Pancreas (tissue), 10 donors: ENCODE data around the gene SH3BP2. TPM values are rescaled to one million over a fixed set of nuclear protein-coding genes. Genes with fewer than 3 reads are reported as not detected.

Experiments used
- ATAC-seq, 4 donors: fragments of 200-7000 bp; cut with Tn5 transposase; one replicate each; pipeline versions ENCODE4 v1.8.0 to v1.9.1; 2020; ENCODE audit warnings: mild to moderate bottlenecking in 4 of 4, moderate library complexity in 4 of 4
- DNase-seq, 6 donors: peaks; one replicate each; pipeline ENCODE4 v3.0.0-alpha.2; 2020
- FAIRE-seq: peaks from 2 replicates; lab custom pipeline; 2012; peaks lifted over from hg19 to GRCh38; lab: Jason Lieb, UNC
- H3K27ac ChIP-seq, 4 donors: fragments of 200-600 bp; sonication (generic); 1 replicate in 3 of 4; 2 replicates in 1 of 4; pipeline versions ENCODE4 v1.5.0 to v1.8.0; 2020
- H3K27me3 ChIP-seq, 4 donors: fragments of 200-600 bp; one replicate each; pipeline ENCODE4 v1.8.0; 2021
- H3K36me3 ChIP-seq, 3 donors: fragments of 200-600 bp; sonication (generic) in 1 of 3; one replicate each; pipeline versions ENCODE4 v1.5.0 to v1.8.0; 2020 to 2021
- H3K4me1 ChIP-seq, 3 donors: fragments of 200-600 bp; one replicate each; pipeline ENCODE4 v1.8.0; 2021
- H3K4me3 ChIP-seq, 4 donors: fragments of 200-600 bp; sonication (generic) in 2 of 4; one replicate each; pipeline versions ENCODE4 v1.5.0 to v1.8.0; 2020 to 2021
- H3K9me3 ChIP-seq, 4 donors: fragments of 200-600 bp; one replicate each; pipeline ENCODE4 v1.8.0; 2021
- CTCF ChIP-seq, 4 donors: fragments of 200-600 bp; sonication (generic) in 3 of 4; IDR thresholded peaks; one replicate each; pipeline versions ENCODE4 v1.5.0 to v1.8.0; 2021; ENCODE audit warnings: antibody characterized with exemption in 4 of 4
- WGBS, 2 donors: extraction: QIAGEN DNeasy Blood & Tissue Kit; methylation state at CpG; one replicate each; pipeline ENCODE4 v1.1.7; 2013; 5-methylcytosine and 5-hydroxymethylcytosine counted together
- intact Hi-C, 3 donors: fragments of 100-400 bp; cut with DNase I; formaldehyde crosslinking; loops; one replicate each; pipeline versions ENCODE4 v1.11.1 to v1.14.2; 2022
- polyA plus RNA-seq, 2 donors: library from polyadenylated mRNA; stranded (reverse); fragments of 200-250 nt; gene quantifications; one replicate each; pipeline ENCODE4 v1.2.3, GENCODE V29; 2013
- total RNA-seq, 6 donors: library from RNA; stranded (reverse); fragmentation: NEBNext Ultra II Directional in 4 of 6; extraction: Animal tissue kit (Norgen Biotek cat#: 25700) in 4 of 6; gene quantifications; one replicate each; pipeline versions ENCODE4 v1.2.1 to v1.2.4, GENCODE V29; 2021 to 2023
- donor health status: healthy with polysubstance abuse.
- donor health status: DM: no; HTN: no; CAD: no; lungs with moderate emphysema.
- donor health status: DM: no; HTN: no; CAD: no.
- donor health status: control.
- donor health status: control.
- donor health status: Bipolar disorder and iron deficiency.
- donor health status: DM: yes; HTN: yes; CAD: no.
- donor health status: DM: no; HTN: no; CAD: no.
- donor health status: DM: no; HTN: no; CAD: no.
- donor health status: DM: yes; HTN: yes; CAD: no.

SH3BP2 gene
- total and polyA plus RNA-seq, 8 donors, result 12.3 to 56.5 (median 27.0) TPM

GRCh38 chr4:2858451-2859217, 65.7 kb downstream of the SH3BP2 start:
- H3K27ac ChIP-seq, result no peak overlapping the region
- H3K36me3 ChIP-seq, result peaks cover 0 to 10% (median 0%) of the 10 kb centered on the region in 3 donors
- intact Hi-C loops, result no loop called here
- FAIRE-seq (no peak), DNase-seq (no peak), ATAC-seq (peak in 1 of 4 donors; percentile 25)
- H3K27me3 ChIP-seq, result no peaks in the 10 kb centered on the region
- H3K4me1 ChIP-seq, result peaks cover 14 to 56% (median 52%) of the 10 kb centered on the region in 3 donors
- H3K4me3 ChIP-seq, result no peak overlapping the region
- no peak for TF ChIP-seq CTCF (IDR thresholded peaks at IDR 0.05)
- no peaks in the 10 kb centered on the region for H3K9me3 ChIP-seq
- 65 to 67% methylated on average over 7 of the region's 7 CpGs for WGBS, 2 donors

GRCh38 chr4:2859514-2859913, 66.6 kb downstream of the SH3BP2 start:
- H3K4me3 ChIP-seq, result no peak overlapping the region
- intact Hi-C loops, result no loop called here
- no peak for ATAC-seq
- H3K27me3 ChIP-seq, result no peaks in the 10 kb centered on the region
- no peak for TF ChIP-seq CTCF (IDR thresholded peaks at IDR 0.05)
- H3K4me1 ChIP-seq, result peaks cover 17 to 58% (median 57%) of the 10 kb centered on the region in 3 donors
- no peak for DNase-seq
- FAIRE-seq, result no peak
- no peak overlapping the region for H3K27ac ChIP-seq
- WGBS, 2 donors, result 64% methylated on average over 3 of the region's 3 CpGs
- H3K9me3 ChIP-seq, result no peaks in the 10 kb centered on the region
- H3K36me3 ChIP-seq, result peaks cover 0 to 1% (median 0%) of the 10 kb centered on the region in 3 donors

- 69 to 76% methylated on average over 6 of the region's 6 CpGs for WGBS, 2 donors
- FAIRE-seq, result no peak
- peak; percentile 36 to 75 (median 69) for ATAC-seq
- Histone ChIP-seq H3K27ac (peak overlapping the region in 3 of 4 donors; percentile 6 to 42 (median 30)), H3K27me3 (no peaks in the 10 kb centered on the region), H3K9me3 (no peaks in the 10 kb centered on the region), H3K36me3 (no peaks in the 10 kb centered on the region), H3K4me1 (peaks cover 19 to 68% (median 62%) of the 10 kb centered on the region in 3 donors), H3K4me3 (no peak overlapping the region)
- intact Hi-C loops, result no loop called here
- TF ChIP-seq CTCF (IDR thresholded peaks at IDR 0.05), result no peak
- DNase-seq, result no peak
Measured at GRCh38 chr4:2860391-2861348, 67.8 kb downstream of the SH3BP2 start.

GRCh38 chr4:2861631-2862436, 68.9 kb downstream of the SH3BP2 start:
- Histone ChIP-seq H3K9me3 (no peaks in the 10 kb centered on the region), H3K4me1 (peaks cover 27 to 75% (median 68%) of the 10 kb centered on the region in 3 donors), H3K4me3 (no peak overlapping the region), H3K27ac (peak overlapping the region in 1 of 4 donors; percentile 30), H3K36me3 (no peaks in the 10 kb centered on the region), H3K27me3 (no peaks in the 10 kb centered on the region)
- intact Hi-C loops, result no loop called here
- peak in 1 of 4 donors; percentile 8 for ATAC-seq
- no peak for DNase-seq
- FAIRE-seq, result no peak
- WGBS, 2 donors, result 80 to 85% methylated on average over 4 of the region's 4 CpGs
- no peak for TF ChIP-seq CTCF (IDR thresholded peaks at IDR 0.05)
